Measurements from ENCODE around the gene TM4SF18. TPM values are rescaled to one million over a fixed set of nuclear protein-coding genes. Genes with fewer than 3 reads are reported as not detected.

The TM4SF18 gene
- total RNA-seq, 3 donors from 2014 or later = not detected

GRCh38 chr3:149373235-149374125 is 40.0 kb upstream of the TM4SF18 start:
- DNase-seq = no peak
- H3K4me1 Mint-ChIP-seq (ENCODE audit: low read depth) = no peaks in the 10 kb centered on the region
- no peaks in the 10 kb centered on the region for H3K36me3 Mint-ChIP-seq (ENCODE audit: insufficient read depth)
- H3K27me3 Mint-ChIP-seq (ENCODE audit: low read depth) = peaks cover 8% of the 10 kb centered on the region
- no peaks in the 10 kb centered on the region for H3K9me3 Mint-ChIP-seq
- ATAC-seq = no peak
- H3K4me3 Mint-ChIP-seq = no peak overlapping the region

GRCh38 chr3:149371723-149372114 is 38.3 kb upstream of the TM4SF18 start:
- Mint-ChIP-seq H3K9me3 (no peaks in the 10 kb centered on the region), H3K27me3 (ENCODE audit: low read depth) (peaks cover 7% of the 10 kb centered on the region), H3K4me1 (ENCODE audit: low read depth) (peaks cover 5% of the 10 kb centered on the region), H3K4me3 (no peak overlapping the region), H3K36me3 (ENCODE audit: insufficient read depth) (no peaks in the 10 kb centered on the region)
- DNase-seq (no peak), ATAC-seq (no peak)

GRCh38 chr3:149371001-149371722 is 37.7 kb upstream of the TM4SF18 start:
- Mint-ChIP-seq H3K4me1 (ENCODE audit: low read depth) (peaks cover 5% of the 10 kb centered on the region), H3K36me3 (ENCODE audit: insufficient read depth) (no peaks in the 10 kb centered on the region), H3K4me3 (no peak overlapping the region), H3K27me3 (ENCODE audit: low read depth) (peaks cover 7% of the 10 kb centered on the region), H3K9me3 (no peaks in the 10 kb centered on the region)
- ATAC-seq (no peak), DNase-seq (no peak)

GRCh38 chr3:149369991-149370866 is 36.8 kb upstream of the TM4SF18 start:
- H3K27me3 Mint-ChIP-seq (ENCODE audit: low read depth) = peaks cover 7% of the 10 kb centered on the region
- no peak for DNase-seq
- H3K4me3 Mint-ChIP-seq = no peak overlapping the region
- no peaks in the 10 kb centered on the region for H3K36me3 Mint-ChIP-seq (ENCODE audit: insufficient read depth)
- no peak for ATAC-seq
- peaks cover 5% of the 10 kb centered on the region for H3K4me1 Mint-ChIP-seq (ENCODE audit: low read depth)
- no peaks in the 10 kb centered on the region for H3K9me3 Mint-ChIP-seq

DNA sequence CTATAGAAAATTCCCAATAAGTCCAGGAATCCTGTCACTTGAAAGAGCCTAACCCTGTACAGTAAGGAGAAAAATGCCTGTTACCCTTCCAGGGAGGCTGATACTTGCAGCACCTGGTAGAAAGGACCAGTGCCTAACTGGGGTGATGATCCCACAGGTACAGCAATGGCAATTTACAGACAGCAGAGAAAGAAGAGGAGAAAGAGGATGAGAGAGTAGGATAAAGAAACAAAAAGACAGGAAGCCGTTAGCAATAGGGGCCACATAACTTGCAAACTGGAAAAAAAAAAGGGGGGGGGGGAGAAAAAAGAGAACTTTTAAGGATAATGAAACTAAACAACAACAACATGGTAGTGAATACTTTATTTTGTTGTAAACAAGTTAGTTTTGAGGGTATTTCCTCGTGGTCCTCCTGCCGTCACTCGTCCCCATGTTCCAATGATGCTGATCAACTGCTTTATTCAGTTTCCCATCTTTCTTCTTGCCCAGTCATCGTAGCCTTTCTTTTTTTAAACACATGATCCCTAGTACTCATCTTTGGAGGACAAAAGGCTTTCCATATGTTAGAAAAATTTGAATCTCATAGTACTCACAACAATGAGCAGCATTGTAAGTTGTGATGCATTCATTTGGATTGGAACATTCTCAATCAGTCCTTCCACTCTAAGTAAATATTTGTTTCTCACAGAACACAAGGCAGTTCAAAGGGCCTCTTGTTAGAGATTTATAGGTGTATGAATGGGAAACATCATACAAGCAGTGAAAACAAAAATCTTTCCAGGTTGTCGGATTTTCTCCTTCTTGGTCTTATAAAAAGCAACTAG is 35.5 kb upstream of the TM4SF18 start:
- no peak for ATAC-seq

DNA sequence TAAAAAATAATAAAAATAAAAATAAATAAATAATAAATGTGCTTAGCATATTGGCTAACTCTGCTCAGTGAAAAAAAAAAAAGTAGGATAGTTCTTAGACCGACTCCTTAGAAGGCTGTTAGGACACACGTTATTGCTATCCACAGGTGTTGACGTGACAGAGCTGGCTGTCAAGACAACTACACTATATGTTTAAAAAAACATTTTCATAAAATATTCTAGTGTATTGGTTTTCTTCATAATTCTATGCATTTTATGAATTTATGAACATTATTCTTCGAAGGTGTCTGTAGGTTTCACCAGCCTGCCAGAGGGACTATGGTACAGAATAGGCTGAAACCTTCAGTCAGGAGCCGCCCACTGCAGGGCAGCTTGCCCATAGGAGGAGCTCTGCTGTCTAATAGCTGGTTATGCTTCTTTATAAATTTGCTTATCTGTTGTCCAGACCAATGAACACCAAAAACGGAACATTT is 34.8 kb upstream of the TM4SF18 start:
- no peaks in the 10 kb centered on the region for H3K36me3 Mint-ChIP-seq (ENCODE audit: insufficient read depth)
- DNase-seq = no peak

More for the DNA sequence above, 35.5 kb upstream of the TM4SF18 start:
- no peak for DNase-seq
- H3K4me3 Mint-ChIP-seq = no peak overlapping the region
- H3K9me3 Mint-ChIP-seq = no peaks in the 10 kb centered on the region
- peaks cover 5% of the 10 kb centered on the region for H3K4me1 Mint-ChIP-seq (ENCODE audit: low read depth)
- no peaks in the 10 kb centered on the region for H3K36me3 Mint-ChIP-seq (ENCODE audit: insufficient read depth)
- H3K27me3 Mint-ChIP-seq (ENCODE audit: low read depth) = peaks cover 7% of the 10 kb centered on the region

DNA sequence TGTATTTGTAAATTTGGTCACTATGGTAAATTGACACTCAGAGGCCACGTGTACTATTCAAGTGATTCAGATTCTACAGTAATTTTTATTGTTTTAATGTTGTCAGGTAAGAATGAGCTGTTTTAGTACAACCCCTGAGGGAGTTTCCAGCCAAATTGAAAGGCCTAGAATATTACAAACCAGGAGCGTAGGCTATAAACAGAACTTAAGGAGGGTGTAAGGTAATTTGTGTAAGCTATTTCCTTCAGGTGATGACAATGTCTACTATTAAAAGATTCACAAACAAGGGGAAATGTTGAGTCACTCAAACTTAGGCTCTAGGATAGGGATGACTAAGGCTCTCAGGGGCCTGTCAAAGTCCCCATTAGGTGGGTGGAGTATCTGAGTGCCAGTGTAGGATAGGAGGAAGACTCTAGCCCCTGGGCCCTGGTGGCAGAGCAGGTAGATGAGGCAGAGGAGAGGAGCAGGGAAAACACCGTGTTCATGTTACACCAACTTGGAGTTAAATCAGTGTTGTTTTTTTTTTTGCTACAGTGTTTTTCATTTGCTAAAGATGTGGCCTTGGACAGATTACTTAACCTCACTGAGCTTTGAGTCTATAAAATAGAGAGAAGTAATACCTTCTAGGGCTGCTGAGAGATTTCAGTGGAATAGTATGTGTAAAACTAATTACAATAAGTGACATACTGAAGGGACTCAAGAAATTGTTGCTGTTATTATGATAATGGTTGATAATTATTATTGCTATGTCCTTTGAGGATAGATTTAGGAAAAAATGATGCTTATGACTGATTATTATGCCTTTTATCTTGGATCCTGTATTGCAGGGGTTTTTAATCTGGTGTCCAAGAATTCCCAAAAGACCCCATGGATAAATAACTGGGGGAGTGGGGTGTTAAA is 33.8 kb upstream of the TM4SF18 start:
- Mint-ChIP-seq H3K27me3 (ENCODE audit: low read depth) (peaks cover 12% of the 10 kb centered on the region), H3K36me3 (ENCODE audit: insufficient read depth) (no peaks in the 10 kb centered on the region), H3K4me3 (no peak overlapping the region), H3K4me1 (ENCODE audit: low read depth) (peaks cover 5% of the 10 kb centered on the region), H3K9me3 (no peaks in the 10 kb centered on the region)
- DNase-seq (no peak), ATAC-seq (peak; percentile 88)

More for the DNA sequence above, 34.8 kb upstream of the TM4SF18 start:
- H3K4me3 Mint-ChIP-seq = no peak overlapping the region
- ATAC-seq = no peak
- peaks cover 5% of the 10 kb centered on the region for H3K4me1 Mint-ChIP-seq (ENCODE audit: low read depth)
- H3K27me3 Mint-ChIP-seq (ENCODE audit: low read depth) = peaks cover 8% of the 10 kb centered on the region
- H3K9me3 Mint-ChIP-seq = no peaks in the 10 kb centered on the region

DNA sequence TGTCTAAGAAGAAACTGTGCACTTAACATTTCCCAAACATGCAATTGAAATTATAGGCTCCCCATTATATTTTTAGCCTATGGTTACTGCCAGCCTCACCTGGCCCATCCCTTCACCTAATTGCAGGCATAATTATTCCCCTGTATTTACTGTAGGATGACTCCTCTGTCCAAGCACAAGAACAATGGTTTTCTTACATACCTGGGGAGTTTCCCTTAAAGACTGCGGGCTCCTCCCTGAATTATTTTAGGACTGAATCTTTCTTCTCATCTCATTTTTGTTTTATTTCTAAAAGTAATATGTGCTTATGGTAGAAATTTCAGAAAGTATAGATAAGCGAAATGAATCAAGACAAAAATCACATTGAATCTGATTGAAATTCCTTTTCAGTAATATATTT is 32.6 kb upstream of the TM4SF18 start:
- no peak for ATAC-seq
- H3K36me3 Mint-ChIP-seq (ENCODE audit: insufficient read depth) = no peaks in the 10 kb centered on the region
- peaks cover 15% of the 10 kb centered on the region for H3K27me3 Mint-ChIP-seq (ENCODE audit: low read depth)
- H3K9me3 Mint-ChIP-seq = no peaks in the 10 kb centered on the region
- no peak for DNase-seq
- H3K4me1 Mint-ChIP-seq (ENCODE audit: low read depth) = peaks cover 5% of the 10 kb centered on the region
- no peak overlapping the region for H3K4me3 Mint-ChIP-seq

DNA sequence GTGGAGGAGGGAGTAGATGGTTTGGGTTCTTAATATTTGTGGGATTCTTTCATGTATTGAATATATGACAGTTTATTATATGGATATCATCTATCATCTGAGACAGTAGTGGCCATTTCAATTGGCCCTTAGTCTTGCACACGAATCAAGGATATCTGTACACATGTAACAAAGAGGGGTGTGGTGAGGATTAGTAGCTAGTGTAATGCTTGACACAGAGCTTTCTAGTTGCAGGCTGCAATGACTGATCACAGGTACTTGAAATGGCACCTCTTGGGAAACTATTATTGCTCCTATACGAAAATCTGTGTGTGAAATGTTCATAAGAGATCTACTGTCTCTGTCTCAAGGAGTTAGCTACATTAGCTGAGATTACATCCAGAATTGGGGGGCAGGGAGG is 31.2 kb upstream of the TM4SF18 start:
- H3K4me1 Mint-ChIP-seq (ENCODE audit: low read depth) = peaks cover 5% of the 10 kb centered on the region
- no peaks in the 10 kb centered on the region for H3K36me3 Mint-ChIP-seq (ENCODE audit: insufficient read depth)
- no peak for DNase-seq
- ATAC-seq = no peak
- H3K9me3 Mint-ChIP-seq = no peaks in the 10 kb centered on the region
- H3K4me3 Mint-ChIP-seq = no peak overlapping the region
- peaks cover 17% of the 10 kb centered on the region for H3K27me3 Mint-ChIP-seq (ENCODE audit: low read depth)

DNA sequence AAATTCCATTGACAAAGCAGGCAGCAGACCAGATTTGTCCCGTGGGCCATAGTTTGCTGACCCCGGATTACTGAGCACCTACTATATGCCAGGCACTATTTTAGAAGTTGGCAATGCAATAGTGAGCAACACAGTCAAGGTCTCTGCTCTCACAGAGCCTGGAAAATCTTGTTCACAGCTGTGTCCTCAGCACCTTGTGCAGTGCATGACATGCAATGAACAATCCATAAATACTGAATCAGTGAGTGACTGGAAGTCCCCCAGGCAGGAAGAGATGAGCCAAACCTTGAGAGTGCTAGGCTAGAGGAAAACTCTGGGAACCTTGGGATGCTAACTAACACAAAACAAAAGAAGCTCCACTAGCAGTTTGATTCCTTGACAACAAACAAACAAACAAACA is 29.6 kb upstream of the TM4SF18 start:
- Mint-ChIP-seq H3K4me3 (no peak overlapping the region), H3K27me3 (ENCODE audit: low read depth) (peaks cover 19% of the 10 kb centered on the region), H3K9me3 (no peaks in the 10 kb centered on the region), H3K36me3 (ENCODE audit: insufficient read depth) (no peaks in the 10 kb centered on the region), H3K4me1 (ENCODE audit: low read depth) (peaks cover 5% of the 10 kb centered on the region)
- no peak for DNase-seq
- ATAC-seq = no peak

DNA sequence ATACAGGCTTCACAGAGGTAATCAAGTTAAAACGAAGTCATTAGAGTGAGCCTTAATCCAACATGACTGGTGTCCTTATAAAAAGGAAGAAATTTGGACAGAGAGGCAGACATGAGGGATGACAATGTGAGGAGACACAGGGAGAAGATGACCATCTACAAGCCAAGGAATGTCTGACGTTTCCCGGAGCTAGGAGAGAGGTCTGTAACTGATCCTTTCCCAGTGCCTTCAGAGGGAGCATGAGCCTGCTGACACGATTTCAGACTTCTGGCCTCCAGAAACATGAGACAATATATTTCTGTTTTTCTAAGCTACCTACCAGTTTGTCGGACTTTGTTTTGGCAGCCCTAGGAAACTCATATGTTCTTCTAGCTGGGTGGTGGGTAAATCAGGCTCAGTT is 28.9 kb upstream of the TM4SF18 start:
- Mint-ChIP-seq H3K27me3 (ENCODE audit: low read depth) (peaks cover 19% of the 10 kb centered on the region), H3K36me3 (ENCODE audit: insufficient read depth) (no peaks in the 10 kb centered on the region), H3K4me1 (ENCODE audit: low read depth) (peaks cover 5% of the 10 kb centered on the region), H3K9me3 (no peaks in the 10 kb centered on the region), H3K4me3 (no peak overlapping the region)
- DNase-seq = no peak
- ATAC-seq = no peak

DNA sequence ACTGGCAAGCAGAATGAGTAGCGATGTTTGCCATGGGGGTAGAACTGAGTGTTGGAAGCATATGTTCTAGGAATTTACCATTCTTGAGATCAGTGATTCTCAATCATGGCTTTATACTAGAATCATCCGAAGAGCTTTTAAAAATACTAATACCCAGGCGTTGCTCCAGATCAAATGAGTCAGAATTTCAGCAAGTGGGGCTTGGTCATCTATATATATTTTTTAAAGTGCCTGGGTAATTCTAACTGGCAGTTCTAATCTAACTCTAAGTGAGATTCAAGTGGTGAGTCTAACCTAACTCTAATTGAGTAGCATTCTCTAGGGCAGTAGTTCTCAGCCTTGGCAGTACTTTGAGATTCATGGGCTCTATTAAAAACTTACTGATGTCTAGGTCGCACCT is 23.2 kb upstream of the TM4SF18 start:
- H3K27me3 Mint-ChIP-seq (ENCODE audit: low read depth) = peaks cover 19% of the 10 kb centered on the region
- H3K4me3 Mint-ChIP-seq = no peak overlapping the region
- no peaks in the 10 kb centered on the region for H3K9me3 Mint-ChIP-seq
- ATAC-seq (no peak), DNase-seq (no peak)
- no peaks in the 10 kb centered on the region for H3K36me3 Mint-ChIP-seq (ENCODE audit: insufficient read depth)
- no peaks in the 10 kb centered on the region for H3K4me1 Mint-ChIP-seq (ENCODE audit: low read depth)
